ENCODE measurements around the gene ITGB3.
"Not testable (repeated sequence)": the region's sequence is repeated elsewhere in the genome, so short reads cannot be mapped to it uniquely, and the experiment has no call there.

DNA sequence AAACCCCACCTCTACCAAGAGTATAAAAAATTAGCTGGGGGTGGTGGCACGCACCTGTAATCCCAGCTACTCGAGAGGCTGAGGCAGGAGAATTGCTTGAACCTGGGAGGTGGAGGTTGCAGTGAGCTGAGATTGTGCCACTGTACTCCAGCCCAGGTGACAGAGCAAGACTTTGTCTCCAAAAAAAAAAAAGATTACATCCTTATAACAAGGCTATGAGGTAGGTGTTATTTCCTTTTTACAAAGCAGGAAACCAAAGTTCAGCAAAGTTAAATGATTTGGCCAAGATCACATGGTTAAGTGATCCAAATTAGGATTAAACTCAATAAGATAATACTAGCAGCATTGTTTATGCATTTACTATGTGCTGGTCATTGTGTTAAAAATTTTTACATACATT, 36.3 kb upstream of the ITGB3 start:
- TF ChIP-seq, protein P1, sequence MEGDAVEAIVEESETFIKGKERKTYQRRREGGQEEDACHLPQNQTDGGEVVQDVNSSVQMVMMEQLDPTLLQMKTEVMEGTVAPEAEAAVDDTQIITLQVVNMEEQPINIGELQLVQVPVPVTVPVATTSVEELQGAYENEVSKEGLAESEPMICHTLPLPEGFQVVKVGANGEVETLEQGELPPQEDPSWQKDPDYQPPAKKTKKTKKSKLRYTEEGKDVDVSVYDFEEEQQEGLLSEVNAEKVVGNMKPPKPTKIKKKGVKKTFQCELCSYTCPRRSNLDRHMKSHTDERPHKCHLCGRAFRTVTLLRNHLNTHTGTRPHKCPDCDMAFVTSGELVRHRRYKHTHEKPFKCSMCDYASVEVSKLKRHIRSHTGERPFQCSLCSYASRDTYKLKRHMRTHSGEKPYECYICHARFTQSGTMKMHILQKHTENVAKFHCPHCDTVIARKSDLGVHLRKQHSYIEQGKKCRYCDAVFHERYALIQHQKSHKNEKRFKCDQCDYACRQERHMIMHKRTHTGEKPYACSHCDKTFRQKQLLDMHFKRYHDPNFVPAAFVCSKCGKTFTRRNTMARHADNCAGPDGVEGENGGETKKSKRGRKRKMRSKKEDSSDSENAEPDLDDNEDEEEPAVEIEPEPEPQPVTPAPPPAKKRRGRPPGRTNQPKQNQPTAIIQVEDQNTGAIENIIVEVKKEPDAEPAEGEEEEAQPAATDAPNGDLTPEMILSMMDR (IDR thresholded peaks at IDR 0.05): not testable (repeated sequence)
- TF ChIP-seq POLR2AphosphoS5, EP300, POLR2A (IDR thresholded peaks at IDR 0.05): not testable (repeated sequence)

Measured in gastroesophageal sphincter (tissue), 3 donors.